Raji (cell line): ENCODE results near the gene STXBP5L.

Source experiments
- POLR2A ChIP-seq: IDR thresholded peaks from 2 replicates; pipeline ENCODE4 v1.6.1; 2011; ENCODE audit warnings: low read depth, low read length, control low read depth; ENCODE audit not compliant: insufficient read depth

STXBP5L gene

GRCh38 chr3:121463745-121464144 lies 555.7 kb downstream of the STXBP5L start:
- TF ChIP-seq POLR2A, result no peak

- TF ChIP-seq POLR2A, result no peak
These were observed 559.1 kb downstream of the STXBP5L start for GRCh38 chr3:121467085-121467484.

- TF ChIP-seq POLR2A, result no peak
These were observed 565.0 kb downstream of the STXBP5L start for GRCh38 chr3:121473001-121473400.
